ENCODE results near the gene SALL3. TPM values are rescaled to one million over a fixed set of nuclear protein-coding genes. Genes with fewer than 3 reads are reported as not detected.
"Not testable (repeated sequence)": the region's sequence is repeated elsewhere in the genome, so short reads cannot be mapped to it uniquely, and the experiment has no call there.

Gene SALL3
- polyA plus RNA-seq, 3 donors = 0.03 TPM; not detected in 2

GRCh38 chr18:78960709-78961108 is 18.9 kb upstream of the SALL3 start:
- 83 to 85% (median 83%) methylated on average over 6 of the region's 6 CpGs for WGBS, 3 donors
- H3K27ac ChIP-seq (ENCODE audit: low read depth, low read length) = no peak overlapping the region

GRCh38 chr18:78962098-78962497 is 17.5 kb upstream of the SALL3 start:
- 80 to 83% (median 81%) methylated on average over 7 of the region's 7 CpGs for WGBS, 3 donors
- no peak overlapping the region for H3K27ac ChIP-seq (ENCODE audit: low read depth, low read length)

- H3K27ac ChIP-seq (ENCODE audit: low read depth, low read length) = not testable (repeated sequence)
- WGBS, 3 donors = 91 to 94% (median 93%) methylated on average over 23 to 24 of the region's 24 CpGs
Observed at GRCh38 chr18:78964727-78965126, 14.9 kb upstream of the SALL3 start.

GRCh38 chr18:78965260-78965659 is 14.4 kb upstream of the SALL3 start:
- WGBS, 3 donors = 68 to 82% (median 68%) methylated on average over 20 to 23 of the region's 23 CpGs
- H3K27ac ChIP-seq (ENCODE audit: low read depth, low read length) = no peak overlapping the region

- no peak overlapping the region for H3K27ac ChIP-seq (ENCODE audit: low read depth, low read length)
- WGBS, 3 donors = 78 to 85% (median 82%) methylated on average over 18 of the region's 18 CpGs
Observed at GRCh38 chr18:78965917-78966792, 13.5 kb upstream of the SALL3 start.

- no peak overlapping the region for H3K27ac ChIP-seq (ENCODE audit: low read depth, low read length)
- 47 to 74% (median 53%) methylated on average over 1 of the region's 1 CpG for WGBS, 3 donors
Observed at GRCh38 chr18:78966793-78967106, 12.9 kb upstream of the SALL3 start.

- no peak overlapping the region for H3K27ac ChIP-seq (ENCODE audit: low read depth, low read length)
- 72 to 79% (median 79%) methylated on average over 6 of the region's 6 CpGs for WGBS, 3 donors
Observed at GRCh38 chr18:78967692-78968091, 11.9 kb upstream of the SALL3 start.

GRCh38 chr18:78969574-78970315 is 9.9 kb upstream of the SALL3 start:
- H3K27ac ChIP-seq (ENCODE audit: low read depth, low read length) = no peak overlapping the region
- WGBS, 3 donors = 87% methylated on average over 20 of the region's 20 CpGs

- WGBS, 3 donors = 80 to 89% (median 84%) methylated on average over 12 of the region's 12 CpGs
- no peak overlapping the region for H3K27ac ChIP-seq (ENCODE audit: low read depth, low read length)
Observed at GRCh38 chr18:78970774-78971333, 8.8 kb upstream of the SALL3 start.

GRCh38 chr18:78971511-78972245 is 7.9 kb upstream of the SALL3 start:
- 72 to 78% (median 77%) methylated on average over 15 of the region's 15 CpGs for WGBS, 3 donors
- H3K27ac ChIP-seq (ENCODE audit: low read depth, low read length) = no peak overlapping the region

GRCh38 chr18:78972385-78972918 is 7.2 kb upstream of the SALL3 start:
- no peak overlapping the region for H3K27ac ChIP-seq (ENCODE audit: low read depth, low read length)
- 50 to 62% (median 53%) methylated on average over 16 of the region's 16 CpGs for WGBS, 3 donors

GRCh38 chr18:78972930-78973331 is 6.7 kb upstream of the SALL3 start:
- no peak overlapping the region for H3K27ac ChIP-seq (ENCODE audit: low read depth, low read length)
- WGBS, 3 donors = 2 to 4% (median 3%) methylated on average over 31 of the region's 31 CpGs

- no peak overlapping the region for H3K27ac ChIP-seq (ENCODE audit: low read depth, low read length)
- WGBS, 3 donors = 2 to 5% (median 3%) methylated on average over 39 to 82 of the region's 82 CpGs
Observed at GRCh38 chr18:78973357-78974083, 6.1 kb upstream of the SALL3 start.

GRCh38 chr18:78974115-78974761 is 5.4 kb upstream of the SALL3 start:
- 1% methylated on average over 72 to 77 of the region's 77 CpGs for WGBS, 3 donors

GRCh38 chr18:78975292-78975691 is 4.3 kb upstream of the SALL3 start:
- no peak overlapping the region for H3K27ac ChIP-seq (ENCODE audit: low read depth, low read length)
- WGBS, 3 donors = 3 to 5% (median 5%) methylated on average over 10 of the region's 10 CpGs

More at GRCh38 chr18:78974115-78974761, 5.4 kb upstream of the SALL3 start:
- H3K27ac ChIP-seq (ENCODE audit: low read depth, low read length) = no peak overlapping the region

GRCh38 chr18:78975699-78976335 is 3.8 kb upstream of the SALL3 start:
- no peak overlapping the region for H3K27ac ChIP-seq (ENCODE audit: low read depth, low read length)
- 11 to 14% (median 13%) methylated on average over 4 of the region's 4 CpGs for WGBS, 3 donors

Data from adipose tissue (tissue), 3 donors.